ENCODE results near the gene KIFC3. TPM values are rescaled to one million over a fixed set of nuclear protein-coding genes. Genes with fewer than 3 reads are reported as not detected.

KIFC3 gene
- total and polyA plus RNA-seq, 2 donors (not counting 1 experiment from before 2014, with no cell fraction given) = 13.8 to 44.9 TPM

- peaks cover 14% of the 10 kb centered on the region for H3K36me3 ChIP-seq (ENCODE audit: control insufficient read depth, insufficient read depth, low read length)
- no peak overlapping the region for H3K27ac ChIP-seq (ENCODE audit: insufficient read depth, low read length)
- H2AFZ ChIP-seq (ENCODE audit: low read length) = no peak overlapping the region
- H3K79me2 ChIP-seq (ENCODE audit: control insufficient read depth, insufficient read depth, low read length) = no peaks in the 10 kb centered on the region
- no peaks in the 10 kb centered on the region for H3K9me3 ChIP-seq (ENCODE audit: control insufficient read depth, insufficient read depth, low read depth, low read length)
- H3K4me2 ChIP-seq (ENCODE audit: extremely low read depth, insufficient read depth, low read length) = no peak overlapping the region
- TF ChIP-seq CTCF (conservative IDR thresholded peaks at IDR 0.05 in 1 of 2, IDR thresholded peaks at IDR 0.05 in 1 of 2; ENCODE audit: low read depth in 1 of 2, low read length in 2 of 2) = no peak
- H3K27me3 ChIP-seq (ENCODE audit: control insufficient read depth, insufficient read depth, low read length) = no peaks in the 10 kb centered on the region
- no peak overlapping the region for H3K4me3 ChIP-seq (replicated peaks in 1 of 4; ENCODE audit: control extremely low read depth in 1 of 4, insufficient read depth in 1 of 4, low read depth in 3 of 4, low read length in 4 of 4)
- H4K20me1 ChIP-seq (ENCODE audit: control insufficient read depth, extremely low read depth, insufficient read depth, low read length) = no peaks in the 10 kb centered on the region
- peak in 1 of 2 donors; percentile 55 for DNase-seq (ENCODE audit: low read depth in 2 of 2)
- no peak overlapping the region for H3K9ac ChIP-seq (ENCODE audit: insufficient read depth, low read length)
- H3K4me1 ChIP-seq (ENCODE audit: control insufficient read depth, extremely low read depth, insufficient read depth, low read length) = no peaks in the 10 kb centered on the region
These were observed 28.5 kb downstream of the KIFC3 start for GRCh38 chr16:57773655-57774295.

- Histone ChIP-seq H3K27me3 (ENCODE audit: control insufficient read depth, insufficient read depth, low read length) (no peaks in the 10 kb centered on the region), H3K4me3 (replicated peaks in 1 of 4; ENCODE audit: control extremely low read depth in 1 of 4, insufficient read depth in 1 of 4, low read depth in 3 of 4, low read length in 4 of 4) (no peak overlapping the region), H2AFZ (ENCODE audit: low read length) (no peak overlapping the region), H3K9me3 (ENCODE audit: control insufficient read depth, insufficient read depth, low read depth, low read length) (no peaks in the 10 kb centered on the region), H4K20me1 (ENCODE audit: control insufficient read depth, extremely low read depth, insufficient read depth, low read length) (no peaks in the 10 kb centered on the region), H3K9ac (ENCODE audit: insufficient read depth, low read length) (no peak overlapping the region), H3K27ac (ENCODE audit: insufficient read depth, low read length) (no peak overlapping the region), H3K4me2 (ENCODE audit: extremely low read depth, insufficient read depth, low read length) (no peak overlapping the region), H3K4me1 (ENCODE audit: control insufficient read depth, extremely low read depth, insufficient read depth, low read length) (no peaks in the 10 kb centered on the region), H3K36me3 (ENCODE audit: control insufficient read depth, insufficient read depth, low read length) (peaks cover 14% of the 10 kb centered on the region), H3K79me2 (ENCODE audit: control insufficient read depth, insufficient read depth, low read length) (no peaks in the 10 kb centered on the region)
- TF ChIP-seq CTCF (conservative IDR thresholded peaks at IDR 0.05 in 1 of 2, IDR thresholded peaks at IDR 0.05 in 1 of 2; ENCODE audit: low read depth in 1 of 2, low read length in 2 of 2) (no peak), EZH2 (IDR thresholded peaks at IDR 0.05; ENCODE audit: low read length, missing control alignments) (no peak)
- DNase-seq (ENCODE audit: low read depth in 2 of 2) = no peak
These were observed 29.3 kb downstream of the KIFC3 start for GRCh38 chr16:57773019-57773418.

GRCh38 chr16:57771141-57771785 lies 31.0 kb downstream of the KIFC3 start:
- H3K36me3 ChIP-seq (ENCODE audit: control insufficient read depth, insufficient read depth, low read length) = peaks cover 15% of the 10 kb centered on the region
- H3K4me2 ChIP-seq (ENCODE audit: extremely low read depth, insufficient read depth, low read length) = no peak overlapping the region
- H3K4me3 ChIP-seq (replicated peaks in 1 of 4; ENCODE audit: control extremely low read depth in 1 of 4, insufficient read depth in 1 of 4, low read depth in 3 of 4, low read length in 4 of 4) = no peak overlapping the region
- TF ChIP-seq EZH2 (IDR thresholded peaks at IDR 0.05; ENCODE audit: low read length, missing control alignments) = no peak
- no peak for TF ChIP-seq CTCF (conservative IDR thresholded peaks at IDR 0.05 in 1 of 2, IDR thresholded peaks at IDR 0.05 in 1 of 2; ENCODE audit: low read depth in 1 of 2, low read length in 2 of 2)
- no peaks in the 10 kb centered on the region for H4K20me1 ChIP-seq (ENCODE audit: control insufficient read depth, extremely low read depth, insufficient read depth, low read length)
- no peaks in the 10 kb centered on the region for H3K79me2 ChIP-seq (ENCODE audit: control insufficient read depth, insufficient read depth, low read length)
- H2AFZ ChIP-seq (ENCODE audit: low read length) = no peak overlapping the region
- H3K4me1 ChIP-seq (ENCODE audit: control insufficient read depth, extremely low read depth, insufficient read depth, low read length) = no peaks in the 10 kb centered on the region
- no peaks in the 10 kb centered on the region for H3K9me3 ChIP-seq (ENCODE audit: control insufficient read depth, insufficient read depth, low read depth, low read length)
- no peak for DNase-seq (ENCODE audit: low read depth in 2 of 2)
- no peaks in the 10 kb centered on the region for H3K27me3 ChIP-seq (ENCODE audit: control insufficient read depth, insufficient read depth, low read length)
- H3K9ac ChIP-seq (ENCODE audit: insufficient read depth, low read length) = no peak overlapping the region
- H3K27ac ChIP-seq (ENCODE audit: insufficient read depth, low read length) = no peak overlapping the region
